Measurements from ENCODE around the gene DGUOK. TPM values are rescaled to one million over a fixed set of nuclear protein-coding genes. Genes with fewer than 3 reads are reported as not detected.

DGUOK gene
- polyA plus RNA-seq, 1 donor from 2014 or later = 168 TPM

DNA sequence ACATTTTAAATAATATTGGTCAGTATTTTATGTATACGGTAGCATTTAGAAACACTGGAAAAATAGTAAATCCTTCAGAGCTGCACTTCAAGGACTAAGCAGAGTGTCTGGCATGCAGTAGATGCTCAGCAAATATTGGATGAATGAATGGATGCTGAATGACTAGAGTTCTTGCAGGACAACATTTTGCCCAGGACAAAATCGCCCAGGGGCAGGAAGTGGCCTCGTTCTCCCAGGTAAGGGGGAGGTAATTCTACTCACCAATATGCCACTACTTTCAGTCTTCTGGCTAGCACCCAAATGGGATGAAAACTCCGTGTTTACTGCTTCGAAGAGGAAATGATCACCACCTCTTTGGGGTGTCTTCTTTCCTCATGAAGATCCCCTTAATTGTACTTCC is 4.0 kb upstream of the DGUOK start:
- peaks cover 8% of the 10 kb centered on the region for H3K79me2 ChIP-seq (replicated peaks; ENCODE audit: insufficient read depth, low read length)
- no peak overlapping the region for H3K4me2 ChIP-seq (ENCODE audit: low read length)
- H3K9me3 ChIP-seq (ENCODE audit: low read length) = no peaks in the 10 kb centered on the region
- no peaks in the 10 kb centered on the region for H3K9me2 ChIP-seq (ENCODE audit: insufficient read depth, low read length)
- H2AFZ ChIP-seq (ENCODE audit: low read depth, low read length) = no peak overlapping the region
- no peak for TF ChIP-seq EP300 (conservative IDR thresholded peaks at IDR 0.05; ENCODE audit: poor library complexity, severe bottlenecking)
- no peak for TF ChIP-seq MXI1 (conservative IDR thresholded peaks at IDR 0.05; ENCODE audit: poor library complexity, severe bottlenecking)
- TF ChIP-seq EZH2 (IDR thresholded peaks at IDR 0.05; ENCODE audit: borderline replicate concordance, insufficient read depth, low read length, poor library complexity, severe bottlenecking) = no peak
- TF ChIP-seq TAF1 (IDR thresholded peaks at IDR 0.05; ENCODE audit: low read depth) = no peak
- TF ChIP-seq POLR2AphosphoS5 (IDR thresholded peaks at IDR 0.05) = no peak
- TF ChIP-seq, protein P1, sequence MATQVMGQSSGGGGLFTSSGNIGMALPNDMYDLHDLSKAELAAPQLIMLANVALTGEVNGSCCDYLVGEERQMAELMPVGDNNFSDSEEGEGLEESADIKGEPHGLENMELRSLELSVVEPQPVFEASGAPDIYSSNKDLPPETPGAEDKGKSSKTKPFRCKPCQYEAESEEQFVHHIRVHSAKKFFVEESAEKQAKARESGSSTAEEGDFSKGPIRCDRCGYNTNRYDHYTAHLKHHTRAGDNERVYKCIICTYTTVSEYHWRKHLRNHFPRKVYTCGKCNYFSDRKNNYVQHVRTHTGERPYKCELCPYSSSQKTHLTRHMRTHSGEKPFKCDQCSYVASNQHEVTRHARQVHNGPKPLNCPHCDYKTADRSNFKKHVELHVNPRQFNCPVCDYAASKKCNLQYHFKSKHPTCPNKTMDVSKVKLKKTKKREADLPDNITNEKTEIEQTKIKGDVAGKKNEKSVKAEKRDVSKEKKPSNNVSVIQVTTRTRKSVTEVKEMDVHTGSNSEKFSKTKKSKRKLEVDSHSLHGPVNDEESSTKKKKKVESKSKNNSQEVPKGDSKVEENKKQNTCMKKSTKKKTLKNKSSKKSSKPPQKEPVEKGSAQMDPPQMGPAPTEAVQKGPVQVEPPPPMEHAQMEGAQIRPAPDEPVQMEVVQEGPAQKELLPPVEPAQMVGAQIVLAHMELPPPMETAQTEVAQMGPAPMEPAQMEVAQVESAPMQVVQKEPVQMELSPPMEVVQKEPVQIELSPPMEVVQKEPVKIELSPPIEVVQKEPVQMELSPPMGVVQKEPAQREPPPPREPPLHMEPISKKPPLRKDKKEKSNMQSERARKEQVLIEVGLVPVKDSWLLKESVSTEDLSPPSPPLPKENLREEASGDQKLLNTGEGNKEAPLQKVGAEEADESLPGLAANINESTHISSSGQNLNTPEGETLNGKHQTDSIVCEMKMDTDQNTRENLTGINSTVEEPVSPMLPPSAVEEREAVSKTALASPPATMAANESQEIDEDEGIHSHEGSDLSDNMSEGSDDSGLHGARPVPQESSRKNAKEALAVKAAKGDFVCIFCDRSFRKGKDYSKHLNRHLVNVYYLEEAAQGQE (IDR thresholded peaks at IDR 0.05; ENCODE audit: borderline replicate concordance) = no peak
- no peak for TF ChIP-seq SMC3 (conservative IDR thresholded peaks at IDR 0.05; ENCODE audit: poor library complexity)
- TF ChIP-seq, protein P2, sequence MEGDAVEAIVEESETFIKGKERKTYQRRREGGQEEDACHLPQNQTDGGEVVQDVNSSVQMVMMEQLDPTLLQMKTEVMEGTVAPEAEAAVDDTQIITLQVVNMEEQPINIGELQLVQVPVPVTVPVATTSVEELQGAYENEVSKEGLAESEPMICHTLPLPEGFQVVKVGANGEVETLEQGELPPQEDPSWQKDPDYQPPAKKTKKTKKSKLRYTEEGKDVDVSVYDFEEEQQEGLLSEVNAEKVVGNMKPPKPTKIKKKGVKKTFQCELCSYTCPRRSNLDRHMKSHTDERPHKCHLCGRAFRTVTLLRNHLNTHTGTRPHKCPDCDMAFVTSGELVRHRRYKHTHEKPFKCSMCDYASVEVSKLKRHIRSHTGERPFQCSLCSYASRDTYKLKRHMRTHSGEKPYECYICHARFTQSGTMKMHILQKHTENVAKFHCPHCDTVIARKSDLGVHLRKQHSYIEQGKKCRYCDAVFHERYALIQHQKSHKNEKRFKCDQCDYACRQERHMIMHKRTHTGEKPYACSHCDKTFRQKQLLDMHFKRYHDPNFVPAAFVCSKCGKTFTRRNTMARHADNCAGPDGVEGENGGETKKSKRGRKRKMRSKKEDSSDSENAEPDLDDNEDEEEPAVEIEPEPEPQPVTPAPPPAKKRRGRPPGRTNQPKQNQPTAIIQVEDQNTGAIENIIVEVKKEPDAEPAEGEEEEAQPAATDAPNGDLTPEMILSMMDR (IDR thresholded peaks at IDR 0.05; ENCODE audit: poor library complexity, severe bottlenecking) = no peak
- no peak for TF ChIP-seq RAD21 (conservative IDR thresholded peaks at IDR 0.05)
- no peaks in the 10 kb centered on the region for H3K36me3 ChIP-seq (ENCODE audit: insufficient read depth, low read length)
- no peak overlapping the region for H3K9ac ChIP-seq (ENCODE audit: low read length)
- H3K27me3 ChIP-seq (ENCODE audit: insufficient read depth, low read depth, low read length) = no peaks in the 10 kb centered on the region
- no peaks in the 10 kb centered on the region for H4K20me1 ChIP-seq (ENCODE audit: insufficient read depth)
- no peaks in the 10 kb centered on the region for H3F3A ChIP-seq (ENCODE audit: insufficient read depth, low read length, poor library complexity, severe bottlenecking)
- no peak overlapping the region for H3K4me3 ChIP-seq (ENCODE audit: low read length)
- no peak overlapping the region for H3K27ac ChIP-seq (ENCODE audit: low read length)

DNA sequence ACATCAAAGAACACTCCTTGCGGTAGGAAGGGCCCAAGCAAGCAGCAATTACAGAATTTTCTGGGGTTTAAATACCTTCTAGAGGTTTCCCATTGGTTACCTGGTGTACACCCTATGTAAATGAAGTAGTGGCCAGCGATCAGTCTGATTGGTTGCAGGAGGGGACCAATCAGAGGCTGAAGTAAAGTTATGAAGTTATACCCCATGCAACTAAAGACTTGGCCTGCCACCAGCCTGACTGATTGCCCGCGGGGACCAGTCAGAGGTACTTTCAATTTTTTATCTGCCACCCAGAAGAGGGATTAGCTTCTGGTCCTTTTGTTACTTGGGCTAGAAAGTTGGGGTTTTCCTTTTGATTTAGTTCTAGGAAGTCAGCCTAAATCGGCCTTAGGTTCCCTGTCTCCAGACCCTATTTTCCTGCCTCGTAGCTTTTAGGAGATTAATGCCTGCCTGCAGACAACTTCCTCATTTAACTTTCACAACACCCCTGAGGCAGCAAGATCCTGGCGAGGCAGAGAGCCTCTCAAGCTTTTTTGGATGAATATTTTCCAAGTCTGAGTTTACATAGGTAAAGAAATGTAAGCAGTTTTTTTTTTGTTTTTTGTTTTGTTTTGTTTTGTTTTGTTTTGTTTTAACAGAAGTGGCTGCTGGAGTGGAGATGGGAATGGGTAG is 1.5 kb upstream of the DGUOK start:
- Histone ChIP-seq H4K20me1 (ENCODE audit: insufficient read depth) (no peaks in the 10 kb centered on the region), H3K27ac (ENCODE audit: low read length) (no peak overlapping the region), H3K79me2 (replicated peaks; ENCODE audit: insufficient read depth, low read length) (peaks cover 32% of the 10 kb centered on the region), H3K9me3 (ENCODE audit: low read length) (no peaks in the 10 kb centered on the region), H3K4me2 (ENCODE audit: low read length) (no peak overlapping the region), H3K9me2 (ENCODE audit: insufficient read depth, low read length) (no peaks in the 10 kb centered on the region), H3K4me3 (ENCODE audit: low read length) (no peak overlapping the region), H3K9ac (ENCODE audit: low read length) (no peak overlapping the region), H3F3A (ENCODE audit: insufficient read depth, low read length, poor library complexity, severe bottlenecking) (no peaks in the 10 kb centered on the region), H3K27me3 (ENCODE audit: insufficient read depth, low read depth, low read length) (no peaks in the 10 kb centered on the region), H2AFZ (ENCODE audit: low read depth, low read length) (no peak overlapping the region), H3K36me3 (ENCODE audit: insufficient read depth, low read length) (no peaks in the 10 kb centered on the region)
- TF ChIP-seq, protein P2 (IDR thresholded peaks at IDR 0.05; ENCODE audit: poor library complexity, severe bottlenecking) = no peak
- TF ChIP-seq SMC3 (conservative IDR thresholded peaks at IDR 0.05; ENCODE audit: poor library complexity) = no peak
- no peak for TF ChIP-seq EZH2 (IDR thresholded peaks at IDR 0.05; ENCODE audit: borderline replicate concordance, insufficient read depth, low read length, poor library complexity, severe bottlenecking)
- TF ChIP-seq POLR2AphosphoS5 (IDR thresholded peaks at IDR 0.05) = no peak
- TF ChIP-seq MXI1 (conservative IDR thresholded peaks at IDR 0.05; ENCODE audit: poor library complexity, severe bottlenecking) = no peak
- TF ChIP-seq TAF1 (IDR thresholded peaks at IDR 0.05; ENCODE audit: low read depth) = no peak
- no peak for TF ChIP-seq RAD21 (conservative IDR thresholded peaks at IDR 0.05)
- TF ChIP-seq, protein P1 (IDR thresholded peaks at IDR 0.05; ENCODE audit: borderline replicate concordance) = no peak
- no peak for TF ChIP-seq EP300 (conservative IDR thresholded peaks at IDR 0.05; ENCODE audit: poor library complexity, severe bottlenecking)

Measured in neural cell (in vitro differentiated cells).